ENCODE measurements around the gene FAM181A. TPM values are rescaled to one million over a fixed set of nuclear protein-coding genes. Genes with fewer than 3 reads are reported as not detected.

FAM181A gene
- total RNA-seq, 2 experiments from 2014 or later = not detected

DNA sequence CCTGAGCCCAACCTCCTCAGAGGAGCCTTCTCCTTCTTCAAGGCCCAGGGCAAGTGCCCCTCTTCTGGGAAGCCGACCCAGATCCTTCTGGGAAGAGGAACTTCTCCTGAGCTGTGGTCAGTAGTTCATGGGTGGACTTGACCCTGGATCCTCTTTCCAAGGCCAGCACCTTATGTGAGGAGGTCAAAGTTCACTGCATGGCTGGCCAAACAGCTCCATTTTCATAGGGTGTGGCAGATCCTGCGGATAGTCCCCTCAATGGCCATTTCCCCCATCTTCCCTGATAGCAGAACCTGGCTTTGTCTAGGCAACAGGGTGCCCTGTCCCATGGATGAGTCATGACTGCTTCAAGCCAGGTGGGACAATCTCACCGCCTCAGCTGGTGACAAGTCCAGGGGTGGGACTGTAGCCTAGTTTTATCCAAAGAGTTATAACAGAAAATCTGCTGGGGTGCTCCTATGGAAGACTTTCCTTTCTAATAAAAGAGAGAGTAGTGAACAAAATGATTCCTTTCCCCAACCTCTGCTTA lies 38.9 kb downstream of the FAM181A start:
- Mint-ChIP-seq H3K27ac (peak overlapping the region; percentile 100), H3K9me3 (ENCODE audit: low read depth) (peaks cover 2% of the 10 kb centered on the region), H3K4me1 (peaks cover 90% of the 10 kb centered on the region), H3K27me3 (no peaks in the 10 kb centered on the region), H3K4me3 (no peak overlapping the region), H3K36me3 (peaks cover 54% of the 10 kb centered on the region)
- ATAC-seq (no peak), DNase-seq (no peak)
- CTCF ChIA-PET = interaction anchor here (0.8 to 16.2 kb wide), 3 partner anchors 7 to 25 kb away, joined by 3 to 309 read pairs (median 307); partner anchors contain the start of gene ASB2

DNA sequence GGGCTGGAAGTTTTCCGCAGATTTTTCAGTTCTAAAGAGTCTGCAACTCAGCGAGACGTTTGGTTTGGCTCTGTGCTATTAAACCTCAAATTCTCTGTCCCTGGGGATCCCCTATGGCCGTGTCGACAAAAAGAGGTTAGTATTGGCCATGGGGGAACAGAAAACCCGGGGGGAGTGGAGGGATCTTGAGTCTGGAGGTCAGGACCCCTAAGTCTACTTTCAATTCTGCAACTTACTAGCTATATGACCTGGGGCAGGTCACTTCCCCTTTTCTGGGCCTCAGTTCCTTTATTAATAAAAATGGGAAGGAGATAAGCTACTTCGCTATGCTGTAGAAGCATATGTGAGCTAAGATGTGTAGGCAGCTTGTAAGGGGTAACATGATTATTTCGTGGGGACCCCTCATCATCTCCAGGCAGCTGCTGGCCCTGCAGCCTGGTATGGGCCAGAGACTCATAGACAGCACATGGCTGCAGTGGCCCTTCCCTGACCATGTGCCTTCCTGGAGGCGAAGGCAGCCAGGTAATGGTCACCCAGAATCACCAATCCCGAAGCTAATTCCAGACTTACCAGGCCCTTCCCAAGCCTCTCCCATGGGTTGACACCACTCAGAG lies 40.6 kb downstream of the FAM181A start:
- ATAC-seq = no peak
- DNase-seq = no peak
- H3K9me3 Mint-ChIP-seq (ENCODE audit: low read depth) = peaks cover 2% of the 10 kb centered on the region
- H3K36me3 Mint-ChIP-seq = peaks cover 45% of the 10 kb centered on the region
- no peaks in the 10 kb centered on the region for H3K27me3 Mint-ChIP-seq
- peak overlapping the region; percentile 30 for H3K27ac Mint-ChIP-seq
- no peak overlapping the region for H3K4me3 Mint-ChIP-seq
- peaks cover 91% of the 10 kb centered on the region for H3K4me1 Mint-ChIP-seq
- CTCF ChIA-PET = interaction anchor here (0.7 to 14.6 kb wide), 7 partner anchors 8 to 169 kb away, joined by 3 to 309 read pairs (median 5); partner anchors contain the start of gene ASB2

DNA sequence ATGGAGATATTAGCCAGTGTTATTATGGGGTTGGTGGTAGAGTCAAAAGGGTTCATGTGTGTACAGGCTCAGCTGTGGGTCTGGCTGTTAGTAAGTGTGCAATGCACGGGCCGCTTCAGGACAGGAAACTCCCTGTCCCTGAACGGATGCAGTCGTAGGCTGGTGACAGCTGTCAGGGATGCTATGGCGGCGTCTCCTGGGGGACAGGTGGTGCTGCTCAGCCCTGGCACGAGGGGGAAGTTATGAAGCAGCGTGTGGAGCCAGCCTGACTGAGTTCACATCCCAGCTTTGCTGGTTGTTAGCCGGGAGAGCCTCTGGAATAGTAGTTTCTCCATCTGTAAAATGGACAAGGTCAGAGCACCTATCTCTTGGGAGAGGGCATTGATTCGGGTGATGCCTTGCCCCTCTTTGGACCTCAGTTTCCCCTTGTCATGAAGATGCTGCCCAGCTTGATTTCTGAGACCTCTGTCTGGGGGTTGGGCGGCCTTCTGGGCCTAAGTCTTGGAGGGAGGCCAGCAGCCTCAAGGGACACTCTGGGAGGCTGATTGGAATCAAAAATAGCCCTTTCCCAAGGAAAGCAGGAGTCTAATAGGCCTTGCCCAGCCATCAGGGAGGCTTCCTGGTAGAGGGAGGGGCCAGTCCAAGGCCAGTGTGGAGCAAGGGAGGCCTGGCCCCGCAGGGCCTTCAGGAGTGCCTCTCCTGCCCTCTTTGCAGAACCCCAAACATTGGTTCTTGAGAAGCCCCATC lies 42.1 kb downstream of the FAM181A start:
- Mint-ChIP-seq H3K36me3 (peaks cover 43% of the 10 kb centered on the region), H3K4me1 (peaks cover 90% of the 10 kb centered on the region), H3K9me3 (ENCODE audit: low read depth) (peaks cover 2% of the 10 kb centered on the region), H3K27ac (peak overlapping the region; percentile 97), H3K4me3 (no peak overlapping the region), H3K27me3 (no peaks in the 10 kb centered on the region)
- DNase-seq (no peak), ATAC-seq (no peak)
- CTCF ChIA-PET = interaction anchor here (1.5 to 14.6 kb wide), 4 partner anchors 9 to 35 kb away, joined by 6 to 309 read pairs (median 165); no protein-coding TSS in a partner anchor

DNA sequence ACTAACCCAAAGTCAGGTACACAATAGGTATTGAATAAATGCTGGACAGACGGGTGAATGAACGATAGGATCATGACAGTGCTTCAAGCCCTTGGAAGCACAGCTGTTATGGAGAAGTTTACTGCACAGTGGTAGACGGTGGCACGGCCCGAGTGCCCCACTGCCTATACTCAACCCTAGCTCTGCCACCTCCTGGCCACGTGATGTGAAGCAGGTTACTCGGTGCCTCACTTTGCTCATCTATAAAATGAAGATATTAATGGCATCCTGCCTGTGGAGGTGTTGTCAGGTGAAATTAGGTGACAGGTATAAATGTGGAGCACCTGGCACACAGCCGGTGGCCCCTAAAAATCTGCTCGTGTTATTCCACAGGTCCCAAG lies 43.4 kb downstream of the FAM181A start:
- Mint-ChIP-seq H3K27me3 (no peaks in the 10 kb centered on the region), H3K36me3 (peaks cover 38% of the 10 kb centered on the region), H3K4me3 (peak overlapping the region; percentile 83), H3K9me3 (ENCODE audit: low read depth) (peaks cover 1% of the 10 kb centered on the region), H3K4me1 (peaks cover 90% of the 10 kb centered on the region), H3K27ac (peak overlapping the region; percentile 97)
- ATAC-seq (peak; percentile 62), DNase-seq (peak; percentile 80)
- CTCF ChIA-PET = interaction anchor here (0.7 to 14.6 kb wide), 13 partner anchors 12 to 166 kb away, joined by 3 to 309 read pairs (median 4); partner anchors contain the start of gene OTUB2

DNA sequence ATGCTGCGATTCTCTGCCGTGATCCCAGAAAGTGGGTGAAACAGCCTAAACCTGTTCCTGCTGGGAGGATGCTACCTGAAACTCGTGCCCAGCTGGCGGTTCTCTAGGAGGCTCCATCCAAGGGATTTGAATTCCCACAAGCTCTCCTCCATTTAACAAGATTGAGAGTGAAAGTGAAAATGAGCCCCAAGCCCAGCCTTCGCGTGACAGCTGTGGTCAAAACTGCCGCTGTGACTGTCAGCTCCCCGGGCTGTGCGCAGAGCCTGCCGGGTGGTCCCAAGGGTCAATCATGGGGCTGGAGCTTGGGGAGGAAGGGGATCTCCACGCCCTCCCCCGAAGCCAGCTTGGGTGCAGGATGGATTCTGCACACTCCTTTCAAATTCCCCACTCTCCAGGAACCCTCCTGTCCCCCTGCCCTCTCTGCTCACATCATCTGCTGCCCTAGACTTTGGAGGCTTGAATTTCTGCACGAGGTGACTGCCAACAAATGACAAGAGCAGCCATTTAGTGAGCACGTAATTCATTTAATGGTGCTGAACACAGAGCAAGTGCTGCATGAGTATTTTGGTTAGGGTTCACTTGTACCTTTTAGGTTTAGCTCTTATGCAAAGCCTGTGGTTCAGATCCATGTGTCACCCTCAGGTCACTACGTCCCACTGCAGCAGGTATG lies 44.0 kb downstream of the FAM181A start:
- Mint-ChIP-seq H3K9me3 (ENCODE audit: low read depth) (no peaks in the 10 kb centered on the region), H3K27ac (peak overlapping the region; percentile 97), H3K36me3 (peaks cover 35% of the 10 kb centered on the region), H3K4me1 (peaks cover 90% of the 10 kb centered on the region), H3K4me3 (peak overlapping the region; percentile 83), H3K27me3 (no peaks in the 10 kb centered on the region)
- CTCF ChIA-PET = interaction anchor here (0.7 to 14.6 kb wide), 13 partner anchors 12 to 172 kb away, joined by 3 to 309 read pairs (median 4); partner anchors contain the start of gene OTUB2
- ATAC-seq = peak; percentile 66
- DNase-seq = peak; percentile 93

DNA sequence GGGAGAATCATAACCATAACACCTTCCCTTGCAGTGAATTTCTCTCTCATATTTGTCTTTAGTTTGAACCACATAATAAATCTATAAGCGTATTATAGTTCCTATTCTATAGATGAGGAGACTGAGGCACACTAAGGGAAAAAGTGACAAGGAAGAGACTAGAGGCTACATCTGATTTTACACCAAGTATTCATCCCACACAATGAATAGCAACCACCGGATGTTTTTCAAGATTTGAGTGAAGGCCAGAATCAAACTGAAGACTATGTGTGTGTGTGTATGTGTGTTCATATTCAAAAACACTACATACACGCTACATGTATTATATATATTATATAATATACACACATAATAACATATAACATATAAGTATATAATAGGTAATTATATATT lies 44.5 kb downstream of the FAM181A start:
- no peak for DNase-seq
- Mint-ChIP-seq H3K9me3 (ENCODE audit: low read depth) (no peaks in the 10 kb centered on the region), H3K4me1 (peaks cover 90% of the 10 kb centered on the region), H3K27ac (peak overlapping the region; percentile 97), H3K36me3 (peaks cover 30% of the 10 kb centered on the region), H3K27me3 (no peaks in the 10 kb centered on the region), H3K4me3 (peak overlapping the region; percentile 83)
- CTCF ChIA-PET = interaction anchor here (1.4 to 14.6 kb wide), 8 partner anchors 11 to 171 kb away, joined by 3 to 309 read pairs (median 15); no protein-coding TSS in a partner anchor
- peak; percentile 17 for ATAC-seq

DNA sequence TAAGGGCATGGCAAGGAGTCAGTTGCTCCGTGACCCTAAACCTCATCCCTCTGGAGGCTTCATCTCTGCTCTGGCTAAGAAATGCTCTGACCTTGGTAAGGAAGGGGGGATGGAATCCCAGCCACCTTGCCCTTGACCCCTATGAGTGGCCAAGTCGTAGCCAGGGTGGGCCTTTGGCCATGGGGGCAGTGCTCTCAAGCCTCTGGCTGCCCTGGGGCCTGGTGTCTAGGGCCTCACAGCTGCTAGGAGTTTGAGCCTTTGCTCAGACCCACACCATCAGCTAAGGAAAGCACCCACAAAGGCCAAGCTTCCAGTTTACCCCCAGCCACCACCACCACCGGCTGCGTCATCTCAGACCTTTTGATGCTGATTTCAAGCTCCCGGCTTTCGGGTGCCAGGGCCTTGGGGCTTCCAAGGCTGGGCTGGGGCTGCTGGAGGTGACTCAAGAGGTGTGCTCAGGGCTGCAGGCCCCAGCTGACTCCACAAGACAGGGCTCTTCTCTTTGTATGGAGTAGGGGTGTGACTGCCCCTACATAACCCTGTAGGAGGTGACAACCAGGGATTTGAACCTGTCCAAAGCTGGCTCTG lies 45.6 kb downstream of the FAM181A start:
- DNase-seq (peak; percentile 81), ATAC-seq (peak; percentile 25)
- Mint-ChIP-seq H3K36me3 (peaks cover 31% of the 10 kb centered on the region), H3K27me3 (no peaks in the 10 kb centered on the region), H3K27ac (peak overlapping the region; percentile 93), H3K4me1 (peaks cover 91% of the 10 kb centered on the region), H3K9me3 (ENCODE audit: low read depth) (no peaks in the 10 kb centered on the region), H3K4me3 (peak overlapping the region; percentile 83)
- CTCF ChIA-PET = interaction anchor here (0.8 to 14.6 kb wide), 7 partner anchors 10 to 55 kb away, joined by 3 to 309 read pairs (median 23); no protein-coding TSS in a partner anchor

DNA sequence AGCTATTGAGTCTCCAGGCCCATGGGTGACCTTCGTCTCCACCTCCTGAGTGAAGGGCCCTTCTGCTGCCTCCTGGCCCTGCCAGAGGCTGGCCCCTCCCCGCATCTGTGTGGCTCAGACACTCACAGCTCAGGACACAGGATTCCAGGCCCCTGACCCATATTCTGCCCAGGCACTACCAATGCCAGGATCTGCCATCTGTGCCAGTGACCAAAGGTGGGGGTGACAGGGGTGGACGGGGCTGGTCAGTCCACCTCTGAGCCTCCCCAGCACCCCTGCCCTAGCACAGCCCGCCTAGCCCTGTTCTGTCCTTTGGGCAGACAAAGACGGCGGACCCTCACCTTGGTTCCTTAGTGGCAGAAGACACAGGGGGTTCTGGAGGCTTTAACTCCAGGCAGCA lies 46.5 kb downstream of the FAM181A start:
- Mint-ChIP-seq H3K9me3 (ENCODE audit: low read depth) (no peaks in the 10 kb centered on the region), H3K27me3 (no peaks in the 10 kb centered on the region), H3K4me3 (peak overlapping the region; percentile 83), H3K36me3 (peaks cover 30% of the 10 kb centered on the region), H3K27ac (peak overlapping the region; percentile 93), H3K4me1 (peaks cover 91% of the 10 kb centered on the region)
- no peak for ATAC-seq
- CTCF ChIA-PET = interaction anchor here (1.2 to 14.6 kb wide), 5 partner anchors 16 to 35 kb away, joined by 3 to 309 read pairs (median 32); no protein-coding TSS in a partner anchor
- no peak for DNase-seq

DNA sequence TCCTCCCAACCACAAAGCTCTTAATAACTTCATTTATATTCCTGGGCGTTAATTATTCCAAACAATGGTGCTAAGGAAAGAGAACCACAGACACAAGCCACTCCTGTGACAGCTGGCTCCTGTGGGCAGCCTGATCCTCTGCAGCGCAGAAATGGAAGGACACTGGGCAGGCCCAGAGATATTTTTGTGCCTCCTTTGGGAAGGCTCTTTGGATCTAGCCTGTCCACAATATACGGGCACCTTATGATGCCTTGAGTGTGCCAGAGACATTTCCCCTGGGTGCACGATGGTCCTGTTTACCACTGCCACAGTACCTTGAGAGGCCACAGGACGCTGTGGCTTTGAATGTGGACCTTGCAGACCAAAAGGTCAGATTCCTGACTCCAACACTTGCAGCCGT lies 47.2 kb downstream of the FAM181A start:
- no peaks in the 10 kb centered on the region for H3K27me3 Mint-ChIP-seq
- H3K36me3 Mint-ChIP-seq = peaks cover 26% of the 10 kb centered on the region
- no peak for ATAC-seq
- H3K4me3 Mint-ChIP-seq = peak overlapping the region; percentile 83
- no peaks in the 10 kb centered on the region for H3K9me3 Mint-ChIP-seq (ENCODE audit: low read depth)
- DNase-seq = no peak
- peaks cover 92% of the 10 kb centered on the region for H3K4me1 Mint-ChIP-seq
- H3K27ac Mint-ChIP-seq = peak overlapping the region; percentile 93
- CTCF ChIA-PET = interaction anchor here (1.2 to 14.6 kb wide), 4 partner anchors 16 to 35 kb away, joined by 3 to 309 read pairs (median 164); no protein-coding TSS in a partner anchor

DNA sequence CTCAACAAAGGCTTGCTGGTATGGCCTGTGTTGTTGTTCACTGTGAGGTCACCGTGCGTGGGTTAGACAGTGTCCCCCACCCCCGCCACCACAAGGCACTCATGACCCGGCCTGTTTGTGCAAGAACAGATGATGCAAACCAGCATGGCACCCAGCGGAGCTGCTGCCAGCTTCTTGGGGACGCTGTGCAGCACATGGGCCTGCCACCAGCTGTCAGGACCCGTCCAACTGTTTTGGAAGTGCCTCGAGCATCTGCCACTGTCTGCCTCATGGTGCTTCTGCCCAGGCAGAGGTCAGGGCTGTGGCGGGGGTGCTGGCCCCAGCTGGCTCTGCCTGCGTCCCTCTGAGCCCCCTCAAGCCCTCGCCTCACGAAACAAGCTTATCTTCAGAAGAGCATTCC lies 47.7 kb downstream of the FAM181A start:
- Mint-ChIP-seq H3K9me3 (ENCODE audit: low read depth) (no peaks in the 10 kb centered on the region), H3K27me3 (no peaks in the 10 kb centered on the region), H3K27ac (peak overlapping the region; percentile 93), H3K4me1 (peaks cover 95% of the 10 kb centered on the region), H3K36me3 (peaks cover 28% of the 10 kb centered on the region), H3K4me3 (peak overlapping the region; percentile 83)
- DNase-seq (peak; percentile 68), ATAC-seq (no peak)
- CTCF ChIA-PET = interaction anchor here (1.2 to 14.6 kb wide), 4 partner anchors 17 to 34 kb away, joined by 3 to 309 read pairs (median 164); no protein-coding TSS in a partner anchor

DNA sequence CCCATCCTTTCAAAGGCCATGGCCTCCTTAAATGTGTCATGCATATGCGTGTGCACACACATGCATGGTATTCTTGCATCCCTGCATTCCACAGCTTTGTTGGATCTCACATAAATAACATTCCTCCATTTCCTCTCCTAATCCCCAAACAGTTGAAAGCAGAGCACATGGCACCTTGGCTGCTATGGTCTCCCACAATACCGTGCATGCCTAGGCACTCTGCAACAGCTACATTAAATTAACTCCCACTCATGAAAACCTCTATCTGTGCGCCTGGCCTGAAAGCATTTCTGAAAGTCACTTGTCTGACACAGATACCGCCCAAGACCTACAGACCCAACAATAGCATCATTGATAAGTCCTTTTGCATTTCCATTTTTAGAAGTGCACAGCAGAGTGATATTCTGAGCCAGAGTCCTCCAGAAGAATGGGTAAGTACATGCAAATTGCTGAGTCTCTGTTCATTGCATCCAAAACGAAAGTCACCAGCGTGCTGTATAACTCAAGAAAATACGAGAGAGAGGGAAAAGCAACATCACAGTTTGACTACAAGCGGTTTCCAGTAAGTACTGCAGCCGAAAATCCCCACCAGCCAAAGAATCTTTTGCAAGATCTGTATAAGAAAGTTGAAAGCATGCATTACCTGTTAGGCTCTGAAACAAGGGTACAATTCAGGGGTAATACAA lies 48.8 kb downstream of the FAM181A start:
- H3K36me3 Mint-ChIP-seq = peaks cover 31% of the 10 kb centered on the region
- no peaks in the 10 kb centered on the region for H3K9me3 Mint-ChIP-seq (ENCODE audit: low read depth)
- CTCF ChIA-PET = interaction anchor here (0.9 to 14.6 kb wide), 8 partner anchors 8 to 204 kb away, joined by 3 to 309 read pairs (median 5); partner anchors contain the start of gene CCDC197
- H3K4me3 Mint-ChIP-seq = peak overlapping the region; percentile 83
- no peaks in the 10 kb centered on the region for H3K27me3 Mint-ChIP-seq
- H3K4me1 Mint-ChIP-seq = peaks cover 92% of the 10 kb centered on the region
- peak overlapping the region; percentile 93 for H3K27ac Mint-ChIP-seq
- ATAC-seq (peak; percentile 24), DNase-seq (no peak)

Measured in activated CD8-positive, alpha-beta memory T cell treated with anti-CD3 and anti-CD28 coated beads, Interleukin-2, amount 10 ng/mL, durations not matched to agents 7 days and 5 days (primary cell).